PFSK-1 (cell line): ENCODE measurements around the gene LRGUK.

ENCODE experiments used
- FOXP2 ChIP-seq: optimal IDR thresholded peaks from 2 replicates; pipeline ENCODE3; 2011; ENCODE audit warnings: borderline replicate concordance, control low read depth, inconsistent platforms; ENCODE audit not compliant: insufficient read depth; ENCODE audit errors: extremely low read length, extremely low read depth
- POLR2AphosphoS5 ChIP-seq: IDR thresholded peaks from 2 replicates; pipeline ENCODE4 v1.6.1; 2012; ENCODE audit warnings: low read depth, mild to moderate bottlenecking, control low read depth, low read length, moderate library complexity
- SIN3A ChIP-seq: IDR thresholded peaks from 2 replicates; pipeline ENCODE4 v1.6.1; 2012; ENCODE audit warnings: mild to moderate bottlenecking, low read length, moderate library complexity, borderline replicate concordance; ENCODE audit not compliant: insufficient read depth
- TAF1 ChIP-seq: IDR thresholded peaks from 2 replicates; pipeline ENCODE4 v1.6.1; 2012; ENCODE audit warnings: low read length, control low read depth, borderline replicate concordance; ENCODE audit not compliant: insufficient read depth
- TF ChIP-seq, protein P1 (sequence below), 2 experiments: IDR thresholded peaks; 2 replicates each; pipeline versions ENCODE4 v1.6.1 to v1.8.0; 2011 to 2012; ENCODE audit warnings: low read depth in 2 of 2, low read length in 2 of 2, control low read depth in 1 of 2, inconsistent platforms in 1 of 2, mild to moderate bottlenecking in 1 of 2, moderate library complexity in 1 of 2; ENCODE audit not compliant: insufficient read depth in 1 of 2

The LRGUK gene

DNA sequence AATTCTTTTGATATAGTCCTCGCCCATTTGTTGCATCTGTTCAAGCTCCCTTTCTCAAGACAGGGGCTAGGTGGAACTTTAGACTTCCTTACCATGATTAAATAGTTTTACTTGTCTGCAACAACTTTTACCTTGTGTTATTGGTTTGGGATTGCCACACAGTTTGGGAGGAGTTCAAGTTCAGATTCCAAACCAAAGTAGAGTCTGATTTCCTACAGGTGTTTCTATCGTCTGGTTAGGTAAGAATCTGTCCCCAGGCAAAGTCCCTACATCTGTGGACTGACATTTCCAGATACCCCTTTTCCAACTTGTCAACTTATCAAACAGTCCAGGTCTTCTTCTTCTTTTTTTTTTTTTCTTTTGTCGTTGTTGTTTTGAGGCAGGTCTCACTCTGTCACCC is 93.1 kb downstream of the LRGUK start:
- TF ChIP-seq, protein P1, sequence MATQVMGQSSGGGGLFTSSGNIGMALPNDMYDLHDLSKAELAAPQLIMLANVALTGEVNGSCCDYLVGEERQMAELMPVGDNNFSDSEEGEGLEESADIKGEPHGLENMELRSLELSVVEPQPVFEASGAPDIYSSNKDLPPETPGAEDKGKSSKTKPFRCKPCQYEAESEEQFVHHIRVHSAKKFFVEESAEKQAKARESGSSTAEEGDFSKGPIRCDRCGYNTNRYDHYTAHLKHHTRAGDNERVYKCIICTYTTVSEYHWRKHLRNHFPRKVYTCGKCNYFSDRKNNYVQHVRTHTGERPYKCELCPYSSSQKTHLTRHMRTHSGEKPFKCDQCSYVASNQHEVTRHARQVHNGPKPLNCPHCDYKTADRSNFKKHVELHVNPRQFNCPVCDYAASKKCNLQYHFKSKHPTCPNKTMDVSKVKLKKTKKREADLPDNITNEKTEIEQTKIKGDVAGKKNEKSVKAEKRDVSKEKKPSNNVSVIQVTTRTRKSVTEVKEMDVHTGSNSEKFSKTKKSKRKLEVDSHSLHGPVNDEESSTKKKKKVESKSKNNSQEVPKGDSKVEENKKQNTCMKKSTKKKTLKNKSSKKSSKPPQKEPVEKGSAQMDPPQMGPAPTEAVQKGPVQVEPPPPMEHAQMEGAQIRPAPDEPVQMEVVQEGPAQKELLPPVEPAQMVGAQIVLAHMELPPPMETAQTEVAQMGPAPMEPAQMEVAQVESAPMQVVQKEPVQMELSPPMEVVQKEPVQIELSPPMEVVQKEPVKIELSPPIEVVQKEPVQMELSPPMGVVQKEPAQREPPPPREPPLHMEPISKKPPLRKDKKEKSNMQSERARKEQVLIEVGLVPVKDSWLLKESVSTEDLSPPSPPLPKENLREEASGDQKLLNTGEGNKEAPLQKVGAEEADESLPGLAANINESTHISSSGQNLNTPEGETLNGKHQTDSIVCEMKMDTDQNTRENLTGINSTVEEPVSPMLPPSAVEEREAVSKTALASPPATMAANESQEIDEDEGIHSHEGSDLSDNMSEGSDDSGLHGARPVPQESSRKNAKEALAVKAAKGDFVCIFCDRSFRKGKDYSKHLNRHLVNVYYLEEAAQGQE (IDR thresholded peaks at IDR 0.05; ENCODE audit: insufficient read depth in 1 of 2, low read depth in 2 of 2, low read length in 2 of 2) = no peak

DNA sequence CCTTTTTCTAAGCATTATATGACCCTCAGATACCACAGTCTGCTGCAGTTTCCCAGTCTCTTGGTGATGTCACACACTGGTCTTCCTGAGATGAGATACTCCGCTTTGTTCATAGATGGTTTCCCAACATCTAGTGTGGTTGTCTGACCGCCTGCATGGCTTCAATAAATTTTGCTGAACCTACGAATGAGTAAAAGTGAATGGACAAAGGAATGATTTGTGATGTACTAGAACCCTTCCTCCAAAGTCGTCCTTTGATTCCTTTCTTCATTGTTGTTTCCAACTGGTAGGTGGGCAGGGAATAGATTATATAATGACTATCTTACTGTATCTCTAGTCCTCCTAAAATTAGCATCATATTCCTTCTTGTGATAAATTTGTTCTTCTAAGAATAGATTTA is 107.1 kb downstream of the LRGUK start:
- TF ChIP-seq POLR2AphosphoS5 (no peak), FOXP2 (no peak), TAF1 (no peak), SIN3A (no peak)
- TF ChIP-seq, protein P1 (IDR thresholded peaks at IDR 0.05; ENCODE audit: insufficient read depth in 1 of 2, low read depth in 2 of 2, low read length in 2 of 2) = no peak

DNA sequence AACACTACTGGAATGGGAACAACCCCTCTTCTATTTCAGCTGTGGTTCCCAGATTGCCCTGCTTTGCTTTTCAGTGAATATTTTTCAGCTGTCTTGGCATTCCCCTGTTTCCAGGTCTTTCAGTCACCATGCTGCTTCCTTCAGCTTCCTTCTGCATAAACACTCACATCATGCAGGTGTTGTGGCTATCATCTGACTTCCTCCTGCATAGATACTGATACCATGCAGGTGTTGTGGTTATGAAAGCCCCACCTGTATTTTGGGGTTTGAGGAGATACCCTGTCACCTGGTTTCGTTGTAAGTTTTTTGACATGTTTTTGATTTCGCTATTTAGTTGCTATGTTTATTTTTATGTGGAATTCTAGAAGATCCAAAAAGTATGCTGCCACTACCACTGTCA is 118.1 kb downstream of the LRGUK start:
- TF ChIP-seq, protein P1 (IDR thresholded peaks at IDR 0.05; ENCODE audit: insufficient read depth in 1 of 2, low read depth in 2 of 2, low read length in 2 of 2) = no peak
- no peak for TF ChIP-seq TAF1
- no peak for TF ChIP-seq SIN3A
- no peak for TF ChIP-seq FOXP2
- TF ChIP-seq POLR2AphosphoS5 = no peak

DNA sequence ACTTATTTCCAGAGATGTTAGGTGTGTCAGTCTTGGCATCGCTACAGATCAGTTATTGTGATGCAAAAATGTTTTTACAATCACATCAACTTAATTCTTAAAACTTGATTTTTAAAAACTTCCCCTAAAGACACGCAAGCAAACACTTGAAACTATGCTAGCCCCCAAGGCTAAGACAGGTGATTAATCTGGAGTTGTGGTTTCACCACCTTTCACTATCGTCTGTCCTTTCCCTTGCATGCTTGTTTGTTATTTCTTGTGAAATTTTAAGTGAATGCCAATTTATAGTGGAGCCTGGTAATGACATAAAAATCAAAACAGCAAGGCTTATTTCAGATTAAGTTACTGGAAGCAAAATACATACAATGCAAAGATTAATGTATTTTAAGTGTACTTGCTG is 119.2 kb downstream of the LRGUK start:
- TF ChIP-seq TAF1 (no peak), FOXP2 (no peak), SIN3A (no peak), POLR2AphosphoS5 (no peak)
- TF ChIP-seq, protein P1 (IDR thresholded peaks at IDR 0.05; ENCODE audit: insufficient read depth in 1 of 2, low read depth in 2 of 2, low read length in 2 of 2) = no peak

DNA sequence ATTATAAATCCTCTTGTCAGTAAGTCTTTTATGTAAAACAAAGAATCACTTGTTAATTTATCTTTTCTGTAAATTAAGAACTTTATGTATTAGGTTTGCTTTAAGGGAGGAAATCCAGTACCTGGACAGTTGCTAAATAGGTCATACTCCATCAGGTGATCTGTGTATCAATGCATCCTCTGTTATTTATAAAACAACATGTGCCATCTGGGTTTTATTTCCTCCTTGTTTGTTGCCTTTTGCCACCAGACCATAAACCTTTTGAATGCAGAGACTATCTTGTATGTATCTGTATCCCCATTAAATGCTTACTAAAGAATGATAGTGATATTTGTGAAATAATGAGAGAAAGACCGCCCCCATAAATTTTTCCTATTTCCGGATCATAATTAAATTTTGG is 119.6 kb downstream of the LRGUK start:
- TF ChIP-seq TAF1 = no peak
- TF ChIP-seq, protein P1 (IDR thresholded peaks at IDR 0.05; ENCODE audit: insufficient read depth in 1 of 2, low read depth in 2 of 2, low read length in 2 of 2) = no peak
- no peak for TF ChIP-seq SIN3A
- TF ChIP-seq FOXP2 = no peak
- no peak for TF ChIP-seq POLR2AphosphoS5
